Measurements from ENCODE around the gene FABP3. TPM values are rescaled to one million over a fixed set of nuclear protein-coding genes. Genes with fewer than 3 reads are reported as not detected.

The FABP3 gene
- total RNA-seq, result 10 to 100 TPM in 1 of 2 donors, 1 to 10 TPM in 1; 7.5 to 19.1 TPM
- polyA plus RNA-seq, result 10 to 100 TPM in 1 of 2 donors, 1 to 10 TPM in 1; 1.7 to 39.8 TPM
- long read RNA-seq, donor 1, partial matches to known transcripts, result 0 of 3 reads
- long read RNA-seq, donor 1, other reads (novel, unspliced or antisense), result 0 of 3 reads
- long read RNA-seq, donor 2, partial matches to known transcripts, result 0 of 1 reads
- long read RNA-seq, donor 2, other reads (novel, unspliced or antisense), result 0 of 1 reads
- long read RNA-seq, donor 3, partial matches to known transcripts, result 0 of 1 reads
- long read RNA-seq, donor 3, other reads (novel, unspliced or antisense), result 0 of 1 reads
- long read RNA-seq, donor 4, partial matches to known transcripts, result 0 of 3 reads
- long read RNA-seq, donor 4, other reads (novel, unspliced or antisense), result 0 of 3 reads
- long read RNA-seq, donor 5, transcript FABP3-201 (4 exons, 725 nt), result major isoform, 5 of 6 reads
- long read RNA-seq, donor 5, partial matches to known transcripts, result 0 of 6 reads
- long read RNA-seq, donor 5, other reads (novel, unspliced or antisense), result 0 of 6 reads

GRCh38 chr1:31373056-31373896, at the start of gene FABP3:
FABP3 (minus strand) TSS chr1:31373076; CDS start chr1:31373014, 62 bp downstream.
- ATAC-seq (ENCODE audit: insufficient read depth, low FRiP score) (peak; percentile 71), DNase-seq (peak; percentile 76 to 86 (median 80))
- peak within 1 kb of the TSS; percentile 3 for H3K4me3 ChIP-seq
- WGBS, 2 donors, result 2% methylated on average over 43 to 44 of the region's 44 CpGs
- no peaks in the 10 kb centered on the region for H3K36me3 ChIP-seq (ENCODE audit: control insufficient read depth in 4 of 4, insufficient read depth in 4 of 4, low read length in 4 of 4)
- H3K4me1 ChIP-seq (ENCODE audit: control insufficient read depth in 5 of 5, insufficient read depth in 5 of 5, low read length in 5 of 5), result peaks cover 0 to 28% (median 6%) of the 10 kb centered on the region in 5 donors
- no peaks in the 10 kb centered on the region for H3K9me3 ChIP-seq (ENCODE audit: control insufficient read depth in 4 of 4, insufficient read depth in 3 of 4, low read length in 3 of 4)
- TF ChIP-seq CTCF (IDR thresholded peaks at IDR 0.05; ENCODE audit: control extremely low read depth, extremely low read depth), result no peak
- peak within 1 kb of the TSS in 1 of 2 donors; percentile 51 for H3K9ac ChIP-seq (ENCODE audit: insufficient read depth in 1 of 2, low read length in 2 of 2)
- H3K27ac ChIP-seq (ENCODE audit: low read depth in 1 of 2, low read length in 1 of 2), result peak within 1 kb of the TSS; percentile 78 to 95
- H3K27me3 ChIP-seq (ENCODE audit: control insufficient read depth in 3 of 3, insufficient read depth in 3 of 3, low read length in 2 of 3), result no peaks in the 10 kb centered on the region

- DNase-seq (peak in 2 of 3 donors; percentile 15 to 24), ATAC-seq (ENCODE audit: insufficient read depth, low FRiP score) (no peak)
Observed at GRCh38 chr1:31421371-31422040, 48.6 kb upstream of the FABP3 start.

GRCh38 chr1:31420716-31421115, 47.8 kb upstream of the FABP3 start:
- WGBS, 2 donors, result 88 to 90% methylated on average over 5 of the region's 5 CpGs
- Histone ChIP-seq H3K9me3 (ENCODE audit: control insufficient read depth in 4 of 4, insufficient read depth in 3 of 4, low read length in 3 of 4) (peaks cover 0 to 2% (median 0%) of the 10 kb centered on the region in 4 donors), H3K9ac (ENCODE audit: insufficient read depth in 1 of 2, low read length in 2 of 2) (no peak overlapping the region), H3K4me1 (ENCODE audit: control insufficient read depth in 5 of 5, insufficient read depth in 5 of 5, low read length in 5 of 5) (no peaks in the 10 kb centered on the region), H3K27ac (ENCODE audit: low read depth in 1 of 2, low read length in 1 of 2) (no peak overlapping the region), H3K36me3 (ENCODE audit: control insufficient read depth in 4 of 4, insufficient read depth in 4 of 4, low read length in 4 of 4) (peaks cover 0 to 4% (median 0%) of the 10 kb centered on the region in 4 donors), H3K27me3 (ENCODE audit: control insufficient read depth in 3 of 3, insufficient read depth in 3 of 3, low read length in 2 of 3) (no peaks in the 10 kb centered on the region), H3K4me3 (no peak overlapping the region)
- ATAC-seq (ENCODE audit: insufficient read depth, low FRiP score) (no peak), DNase-seq (no peak)
- TF ChIP-seq CTCF (IDR thresholded peaks at IDR 0.05; ENCODE audit: control extremely low read depth, extremely low read depth), result no peak

More at GRCh38 chr1:31421371-31422040, 48.6 kb upstream of the FABP3 start:
- no peak overlapping the region for H3K9ac ChIP-seq (ENCODE audit: insufficient read depth in 1 of 2, low read length in 2 of 2)
- H3K4me1 ChIP-seq (ENCODE audit: control insufficient read depth in 5 of 5, insufficient read depth in 5 of 5, low read length in 5 of 5), result no peaks in the 10 kb centered on the region
- peaks cover 0 to 2% (median 0%) of the 10 kb centered on the region in 4 donors for H3K9me3 ChIP-seq (ENCODE audit: control insufficient read depth in 4 of 4, insufficient read depth in 3 of 4, low read length in 3 of 4)
- TF ChIP-seq CTCF (IDR thresholded peaks at IDR 0.05; ENCODE audit: control extremely low read depth, extremely low read depth), result no peak
- no peak overlapping the region for H3K4me3 ChIP-seq
- no peak overlapping the region for H3K27ac ChIP-seq (ENCODE audit: low read depth in 1 of 2, low read length in 1 of 2)
- H3K36me3 ChIP-seq (ENCODE audit: control insufficient read depth in 4 of 4, insufficient read depth in 4 of 4, low read length in 4 of 4), result peaks cover 0 to 5% (median 0%) of the 10 kb centered on the region in 4 donors
- 68 to 75% methylated on average over 9 of the region's 9 CpGs for whole genome bisulfite sequencing, 2 donors
- H3K27me3 ChIP-seq (ENCODE audit: control insufficient read depth in 3 of 3, insufficient read depth in 3 of 3, low read length in 2 of 3), result no peaks in the 10 kb centered on the region
